Heart right ventricle (tissue), 16 donors: ENCODE data around the gene SMCO4. TPM values are rescaled to one million over a fixed set of nuclear protein-coding genes. Genes with fewer than 3 reads are reported as not detected.
"Not testable (repeated sequence)": the region's sequence is repeated elsewhere in the genome, so short reads cannot be mapped to it uniquely, and the experiment has no call there.

ENCODE experiments used
- ATAC-seq, 8 donors: fragments of 200-7000 bp; cut with Tn5 transposase; one replicate each; pipeline ENCODE4 v1.9.1; 2020; ENCODE audit warnings: mild to moderate bottlenecking in 8 of 8, moderate library complexity in 8 of 8, moderate number of reproducible peaks in 1 of 8
- DNase-seq, 2 donors: peaks; one replicate each; pipeline ENCODE4 v3.0.0-alpha.2; 2020
- H3K27ac ChIP-seq, 10 donors: fragments of 200-600 bp; sonication (generic) in 2 of 10; one replicate each; pipeline versions ENCODE4 v1.5.0 to v1.8.0; 2020 to 2022; ENCODE audit warnings: mild to moderate bottlenecking in 3 of 10
- H3K27me3 ChIP-seq, 7 donors: fragments of 200-600 bp; one replicate each; pipeline ENCODE4 v1.8.0; 2021 to 2022; ENCODE audit warnings: mild to moderate bottlenecking in 2 of 7
- H3K36me3 ChIP-seq, 9 donors: fragments of 200-600 bp; sonication (generic) in 1 of 9; one replicate each; pipeline versions ENCODE4 v1.5.0 to v1.8.0; 2020 to 2022; ENCODE audit warnings: mild to moderate bottlenecking in 2 of 9
- H3K4me1 ChIP-seq, 9 donors: fragments of 200-600 bp; sonication (generic) in 1 of 9; one replicate each; pipeline versions ENCODE4 v1.5.0 to v1.8.0; 2020 to 2022; ENCODE audit warnings: mild to moderate bottlenecking in 4 of 9
- H3K4me3 ChIP-seq, 10 donors: fragments of 200-600 bp; sonication (generic) in 2 of 10; one replicate each; pipeline versions ENCODE4 v1.5.0 to v1.8.0; 2020 to 2022; ENCODE audit warnings: mild to moderate bottlenecking in 7 of 10, moderate library complexity in 2 of 10
- H3K9me3 ChIP-seq, 11 donors: fragments of 200-600 bp in 10 of 11; sonication (generic) in 2 of 11; one replicate each; pipeline versions ENCODE4 v1.5.0 to v1.8.0; 2013 to 2022; ENCODE audit warnings: mild to moderate bottlenecking in 2 of 11, control low read depth in 1 of 11, moderate library complexity in 1 of 11
- CTCF ChIP-seq, 9 donors: fragments of 200-600 bp; sonication (generic) in 2 of 9; IDR thresholded peaks; one replicate each; pipeline versions ENCODE4 v1.5.0 to v1.8.0; 2021 to 2022; ENCODE audit warnings: antibody characterized with exemption in 9 of 9, mild to moderate bottlenecking in 5 of 9, moderate library complexity in 1 of 9
- WGBS, 2 donors: extraction: QIAGEN DNeasy Blood & Tissue Kit; methylation state at CpG; one replicate each; pipeline ENCODE4 v1.1.7; 2013; ENCODE audit warnings: inconsistent platforms in 1 of 2; 5-methylcytosine and 5-hydroxymethylcytosine counted together
- intact Hi-C, 10 donors: fragments of 100-400 bp; cut with DNase I; formaldehyde crosslinking; loops; one replicate each; pipeline versions ENCODE4 v1.11.1 to v1.14.2; 2022
- polyA plus RNA-seq, 2 donors: library from polyadenylated mRNA; stranded (reverse); fragments of 200-250 nt; gene quantifications; one replicate each; pipeline ENCODE4 v1.2.3, GENCODE V29; 2013
- total RNA-seq, 10 donors: library from RNA; stranded (reverse); fragmentation: NEBNext Ultra II Directional in 3 of 10; extraction: Animal tissue kit (Norgen Biotek cat#: 25700) in 3 of 10; gene quantifications; one replicate each; pipeline versions ENCODE4 v1.2.1 to v1.2.4, GENCODE V29; 2021 to 2023
- donor health status: Arrhythmogenic right ventricular cardiomyopathy.
- donor health status: ischemic (EF 13 %, LVEDD 7.1; RV severe dilation, severe dysfunction).
- donor health status: healthy with polysubstance abuse.
- donor health status: DM: no; HTN: yes; CAD: no.
- donor health status: DM: no; HTN: no; CAD: no.
- donor health status: ischemic (EF 25% LVEDD 6.9; RV normal size, moderate dysfunction).
- donor health status: ischemic (EF 25% LVEDD 5.7; RV mildly dilated, moderate dysfunction).
- donor health status: healthy.
- donor health status: DM: yes; HTN: yes; CAD: no.
- donor health status: Ischemic cardiomyopathy.
- donor health status: ischemic (EF 35%, LVEDD 5.7; RV mildly dilated, moderate dysfunction).
- donor health status: nonischemic (EF 11% LVEDD 7.7; RV severe dilation, severe dysfunction).
- donor health status: DM: yes; HTN: yes; CAD: no.
- donor health status: PGD.
- donor health status: ischemic (EF 29% LVEDD 5.4; RV normal size, mild dysfunction).
- donor health status: nonischemic (EF 23%, LVEDD 6.1; RV moderate dilation, normal function).

SMCO4 gene
- total and polyA plus RNA-seq, 12 donors: 23.1 to 85.5 (median 44.8) TPM

- Histone ChIP-seq H3K27ac (no peak overlapping the region), H3K36me3 (no peaks in the 10 kb centered on the region), H3K9me3 (peaks cover 0 to 13% (median 0%) of the 10 kb centered on the region in 11 donors), H3K27me3 (no peaks in the 10 kb centered on the region), H3K4me1 (no peaks in the 10 kb centered on the region), H3K4me3 (no peak overlapping the region)
- whole genome bisulfite sequencing, 2 donors: 76 to 82% methylated on average over 8 of the region's 8 CpGs
- TF ChIP-seq CTCF (IDR thresholded peaks at IDR 0.05): no peak
- ATAC-seq: no peak
- intact Hi-C loops: no loop called here
- DNase-seq: no peak
Measured at GRCh38 chr11:93444617-93445073, 98.5 kb downstream of the SMCO4 start.

- DNase-seq, ATAC-seq, H3K4me3 ChIP-seq, H3K27me3 ChIP-seq, H3K4me1 ChIP-seq, H3K27ac ChIP-seq, H3K36me3 ChIP-seq, intact Hi-C loops: not testable (repeated sequence)
- 87 to 89% methylated on average over 2 of the region's 2 CpGs for WGBS, 2 donors
- peaks cover 0 to 13% (median 0%) of the 10 kb centered on the region in 11 donors for H3K9me3 ChIP-seq
Measured at GRCh38 chr11:93443232-93443631, 100.0 kb downstream of the SMCO4 start.

DNA sequence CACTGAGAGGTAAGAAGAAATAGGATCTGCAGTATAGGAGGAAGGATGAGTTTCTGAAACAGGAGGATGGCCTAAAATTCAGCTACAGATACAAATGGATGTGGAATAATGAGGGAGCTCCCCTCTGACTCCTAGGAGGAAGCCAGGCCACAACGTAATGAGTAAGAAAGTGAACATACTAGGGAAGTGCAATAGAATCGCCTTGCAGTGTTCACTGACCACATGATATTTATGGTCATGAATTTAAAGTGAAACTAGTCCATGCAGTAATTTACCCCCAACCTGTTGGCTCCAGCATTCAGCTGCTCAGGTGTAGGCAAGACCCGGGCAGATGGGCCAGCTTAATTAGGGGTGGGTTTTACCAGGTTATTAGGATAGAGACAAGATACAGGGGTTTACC lies 110.9 kb downstream of the SMCO4 start:
- Histone ChIP-seq H3K4me3 (no peak overlapping the region), H3K27me3 (no peaks in the 10 kb centered on the region), H3K36me3 (no peaks in the 10 kb centered on the region), H3K27ac (no peak overlapping the region), H3K9me3 (no peaks in the 10 kb centered on the region), H3K4me1 (no peaks in the 10 kb centered on the region)
- TF ChIP-seq CTCF (IDR thresholded peaks at IDR 0.05): no peak
- WGBS, 2 donors: 80 to 87% methylated on average over 3 of the region's 3 CpGs
- ATAC-seq (no peak), DNase-seq (no peak)
- intact Hi-C loops: no loop called here

Other genes starting within 250 kb of the SMCO4 start
- gene DEUP1, start 212.6 kb downstream of the SMCO4 start, total RNA-seq: under 1 TPM in 1 of 10 donors, not detected in 9; 0.76 TPM
- not detected for gene DEUP1, start 212.6 kb downstream of the SMCO4 start, polyA plus RNA-seq
- 10 to 100 TPM in 1 of 10 donors, 1 to 10 TPM in 9; 3.9 to 11.5 (median 6.9) TPM for gene CEP295, start 118.3 kb upstream of the SMCO4 start, total RNA-seq
- gene CEP295, start 118.3 kb upstream of the SMCO4 start, polyA plus RNA-seq: 1 to 10 TPM; 2.9 to 9.9 TPM
- gene TAF1D, start 198.1 kb upstream of the SMCO4 start, total RNA-seq: 10 to 100 TPM; 24.0 to 46.1 (median 31.6) TPM
- gene TAF1D, start 198.1 kb upstream of the SMCO4 start, polyA plus RNA-seq: 100 to 1,000 TPM in 1 of 2 donors, 10 to 100 TPM in 1; 56.6 to 114 TPM
- 10 to 100 TPM; 24.3 to 39.5 (median 27.6) TPM for gene C11orf54, start 198.3 kb upstream of the SMCO4 start, total RNA-seq
- gene C11orf54, start 198.3 kb upstream of the SMCO4 start, polyA plus RNA-seq: 10 to 100 TPM; 12.2 to 29.5 TPM
- gene MED17, start 240.9 kb upstream of the SMCO4 start, total RNA-seq: 10 to 100 TPM; 17.2 to 25.7 (median 22.1) TPM
- gene MED17, start 240.9 kb upstream of the SMCO4 start, polyA plus RNA-seq: 10 to 100 TPM; 11.0 to 12.5 TPM